HEK293 (cell line): Measurements from ENCODE around the gene MRPL33.

Source experiments
- CTCF ChIP-seq: fragments of 450-650 bp; formaldehyde crosslinking; IDR thresholded peaks from 2 replicates; pipeline ENCODE4 v1.5.1; 2016; ENCODE audit warnings: missing biosample characterization, missing genetic modification characterization
- HOXA7 ChIP-seq: sonication (generic); formaldehyde crosslinking; IDR thresholded peaks from 2 replicates; pipeline ENCODE4 v1.8.1; 2022; ENCODE audit warnings: missing genetic modification reagents, borderline replicate concordance
- HOXD13 ChIP-seq: sonication (generic); formaldehyde crosslinking; IDR thresholded peaks from 2 replicates; pipeline ENCODE4 v1.8.0; 2022; ENCODE audit warnings: missing genetic modification reagents, borderline replicate concordance
- KLF17 ChIP-seq: fragments of 450-650 bp; formaldehyde crosslinking; IDR thresholded peaks from 2 replicates; pipeline ENCODE4 v1.5.1; 2016; ENCODE audit warnings: missing biosample characterization, missing genetic modification characterization
- MYNN ChIP-seq: fragments of 450-650 bp; formaldehyde crosslinking; IDR thresholded peaks from 2 replicates; pipeline ENCODE4 v1.5.1; 2016; ENCODE audit warnings: missing biosample characterization, missing genetic modification characterization, borderline replicate concordance
- ZNF121 ChIP-seq: fragments of 450-650 bp; formaldehyde crosslinking; IDR thresholded peaks from 2 replicates; pipeline ENCODE4 v1.5.1; 2016; ENCODE audit warnings: missing biosample characterization, missing genetic modification characterization
- ZNF184 ChIP-seq: fragments of 450-650 bp; IDR thresholded peaks from 2 replicates; pipeline ENCODE4 v1.5.1; 2018; ENCODE audit warnings: missing biosample characterization, mild to moderate bottlenecking, missing genetic modification characterization
- ZNF292 ChIP-seq: fragments of 450-650 bp; formaldehyde crosslinking; IDR thresholded peaks from 2 replicates; pipeline ENCODE4 v1.5.1; 2016; ENCODE audit warnings: low read depth, missing biosample characterization, missing genetic modification characterization, borderline replicate concordance
- ZNF302 ChIP-seq: fragments of 450-650 bp; formaldehyde crosslinking; IDR thresholded peaks from 2 replicates; pipeline ENCODE4 v1.5.1; 2016; ENCODE audit warnings: missing biosample characterization, missing genetic modification characterization, low read depth
- ZNF624 ChIP-seq: fragments of 450-650 bp; formaldehyde crosslinking; IDR thresholded peaks from 2 replicates; pipeline ENCODE4 v1.5.1; 2017; ENCODE audit warnings: missing biosample characterization, missing genetic modification characterization
- ZNF777 ChIP-seq: fragments of 450-650 bp; formaldehyde crosslinking; IDR thresholded peaks from 2 replicates; pipeline ENCODE4 v1.5.1; 2017; ENCODE audit warnings: missing biosample characterization, missing genetic modification characterization, borderline replicate concordance
- TF ChIP-seq, protein P1 (sequence below): fragments of 450-650 bp; formaldehyde crosslinking; optimal IDR thresholded peaks from 2 replicates; pipeline ENCODE3; 2016; ENCODE audit warnings: missing biosample characterization, mild to moderate bottlenecking, missing genetic modification characterization

- TF ChIP-seq ZNF777 (no peak), CTCF (tag by site-specific recombination) (no peak), ZNF184 (tag by site-specific recombination) (no peak), HOXD13 (CRISPR knock-in tag) (no peak), ZNF302 (tag by site-specific recombination) (no peak), ZNF121 (tag by site-specific recombination) (no peak), ZNF292 (tag by site-specific recombination) (no peak), HOXA7 (CRISPR knock-in tag) (no peak), MYNN (tag by site-specific recombination) (no peak), KLF17 (no peak), ZNF624 (tag by site-specific recombination) (no peak)
- TF ChIP-seq, protein P1, sequence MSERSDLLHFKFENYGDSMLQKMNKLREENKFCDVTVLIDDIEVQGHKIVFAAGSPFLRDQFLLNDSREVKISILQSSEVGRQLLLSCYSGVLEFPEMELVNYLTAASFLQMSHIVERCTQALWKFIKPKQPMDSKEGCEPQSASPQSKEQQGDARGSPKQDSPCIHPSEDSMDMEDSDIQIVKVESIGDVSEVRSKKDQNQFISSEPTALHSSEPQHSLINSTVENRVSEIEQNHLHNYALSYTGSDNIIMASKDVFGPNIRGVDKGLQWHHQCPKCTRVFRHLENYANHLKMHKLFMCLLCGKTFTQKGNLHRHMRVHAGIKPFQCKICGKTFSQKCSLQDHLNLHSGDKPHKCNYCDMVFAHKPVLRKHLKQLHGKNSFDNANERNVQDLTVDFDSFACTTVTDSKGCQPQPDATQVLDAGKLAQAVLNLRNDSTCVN (tag by site-specific recombination): no peak
Observed at GRCh38 chr2:27776696-27777095, 5.2 kb downstream of the MRPL33 start.
